GM18502 (cell line): ENCODE results near the gene NT5DC1.

ENCODE experiments used
- ATAC-seq: cut with Tn5 transposase; IDR thresholded peaks from one replicate; pipeline ENCODE4 v1.9.1; 2021; ENCODE audit warnings: mild to moderate bottlenecking; ENCODE audit not compliant: unreplicated experiment, poor library complexity

Gene NT5DC1

GRCh38 chr6:116176596-116176995 is 75.9 kb downstream of the NT5DC1 start:
- no peak for ATAC-seq

- ATAC-seq = no peak
Measured at GRCh38 chr6:116180375-116180774, 79.7 kb downstream of the NT5DC1 start.

- ATAC-seq = no peak
Measured at GRCh38 chr6:116189472-116189871, 88.8 kb downstream of the NT5DC1 start.

GRCh38 chr6:116190550-116190949 is 89.9 kb downstream of the NT5DC1 start:
- ATAC-seq = no peak

GRCh38 chr6:116191881-116192280 is 91.2 kb downstream of the NT5DC1 start:
- ATAC-seq = no peak

- ATAC-seq = no peak
Measured at GRCh38 chr6:116192786-116193185, 92.1 kb downstream of the NT5DC1 start.

GRCh38 chr6:116196841-116197240 is 96.2 kb downstream of the NT5DC1 start:
- no peak for ATAC-seq

- no peak for ATAC-seq
Measured at GRCh38 chr6:116200619-116201249, 100.1 kb downstream of the NT5DC1 start.

GRCh38 chr6:116201538-116201937 is 100.9 kb downstream of the NT5DC1 start:
- ATAC-seq = no peak

- ATAC-seq = no peak
Measured at GRCh38 chr6:116205281-116205680, 104.6 kb downstream of the NT5DC1 start.

GRCh38 chr6:116206231-116206903 is 105.7 kb downstream of the NT5DC1 start:
- no peak for ATAC-seq

GRCh38 chr6:116208056-116208785 is 107.6 kb downstream of the NT5DC1 start:
- no peak for ATAC-seq

- ATAC-seq = no peak
Measured at GRCh38 chr6:116210316-116210715, 109.7 kb downstream of the NT5DC1 start.

- ATAC-seq = no peak
Measured at GRCh38 chr6:116210750-116211425, 110.2 kb downstream of the NT5DC1 start.

- no peak for ATAC-seq
Measured at GRCh38 chr6:116214681-116215080, 114.0 kb downstream of the NT5DC1 start.

- no peak for ATAC-seq
Measured at GRCh38 chr6:116215414-116215813, 114.8 kb downstream of the NT5DC1 start.

GRCh38 chr6:116217069-116217468 is 116.4 kb downstream of the NT5DC1 start:
- ATAC-seq = peak; percentile 58

- ATAC-seq = peak; percentile 37
Measured at GRCh38 chr6:116218172-116218633, 117.5 kb downstream of the NT5DC1 start.

- no peak for ATAC-seq
Measured at GRCh38 chr6:116218866-116219265, 118.2 kb downstream of the NT5DC1 start.

GRCh38 chr6:116221067-116221466 is 120.4 kb downstream of the NT5DC1 start:
- ATAC-seq = no peak

- ATAC-seq = no peak
Measured at GRCh38 chr6:116221911-116222310, 121.3 kb downstream of the NT5DC1 start.
